SK-N-SH (cell line): ENCODE results near the gene STK32A.

Experiments
- JUND ChIP-seq: IDR thresholded peaks from 2 replicates; pipeline ENCODE4 v1.4.0; 2012
- RAD21 ChIP-seq: IDR thresholded peaks from 2 replicates; pipeline ENCODE4 v1.6.1; 2012; ENCODE audit warnings: mild to moderate bottlenecking, low read length
- SIN3A ChIP-seq: IDR thresholded peaks from 2 replicates; pipeline ENCODE4 v1.6.1; 2012; ENCODE audit warnings: low read depth, mild to moderate bottlenecking, low read length, moderate library complexity, borderline replicate concordance
- SMC3 ChIP-seq: IDR thresholded peaks from 2 replicates; pipeline ENCODE4 v1.6.1; 2012; ENCODE audit warnings: low read depth, low read length, improper control_type of control experiment
- TAF1 ChIP-seq: IDR thresholded peaks from 2 replicates; pipeline ENCODE4 v1.6.1; 2012; ENCODE audit warnings: low read depth, mild to moderate bottlenecking, low read length, moderate library complexity, borderline replicate concordance
- YY1 ChIP-seq: IDR thresholded peaks from 2 replicates; pipeline ENCODE4 v1.4.0; 2012; ENCODE audit warnings: low read depth, mild to moderate bottlenecking
- TF ChIP-seq, protein P1 (sequence below): fragments of 200-600 bp; sonication (generic); IDR thresholded peaks from 2 replicates; pipeline ENCODE4 v1.6.1; 2017; ENCODE audit warnings: antibody characterized with exemption, mild to moderate bottlenecking, moderate library complexity

DNA sequence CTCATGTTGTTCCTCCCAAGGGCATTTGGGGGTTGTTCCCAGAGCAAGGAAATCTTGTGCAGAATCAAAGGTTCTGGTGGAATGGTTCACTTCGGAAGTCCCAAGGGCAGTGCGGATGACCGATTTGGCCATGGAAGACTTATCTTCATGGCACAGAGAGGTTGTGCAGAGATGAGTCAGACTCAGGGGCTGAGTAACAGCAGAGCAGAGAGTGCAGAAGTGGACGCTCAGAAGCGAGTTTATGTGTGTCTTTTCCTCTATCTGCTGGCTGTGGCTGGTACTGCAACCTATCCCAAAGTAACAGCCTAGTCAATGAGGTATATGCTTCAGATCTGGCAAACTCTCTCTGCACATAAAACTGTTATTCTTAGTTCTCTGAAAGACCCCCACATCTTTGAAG is 157.0 kb downstream of the STK32A start:
- TF ChIP-seq, protein P1, sequence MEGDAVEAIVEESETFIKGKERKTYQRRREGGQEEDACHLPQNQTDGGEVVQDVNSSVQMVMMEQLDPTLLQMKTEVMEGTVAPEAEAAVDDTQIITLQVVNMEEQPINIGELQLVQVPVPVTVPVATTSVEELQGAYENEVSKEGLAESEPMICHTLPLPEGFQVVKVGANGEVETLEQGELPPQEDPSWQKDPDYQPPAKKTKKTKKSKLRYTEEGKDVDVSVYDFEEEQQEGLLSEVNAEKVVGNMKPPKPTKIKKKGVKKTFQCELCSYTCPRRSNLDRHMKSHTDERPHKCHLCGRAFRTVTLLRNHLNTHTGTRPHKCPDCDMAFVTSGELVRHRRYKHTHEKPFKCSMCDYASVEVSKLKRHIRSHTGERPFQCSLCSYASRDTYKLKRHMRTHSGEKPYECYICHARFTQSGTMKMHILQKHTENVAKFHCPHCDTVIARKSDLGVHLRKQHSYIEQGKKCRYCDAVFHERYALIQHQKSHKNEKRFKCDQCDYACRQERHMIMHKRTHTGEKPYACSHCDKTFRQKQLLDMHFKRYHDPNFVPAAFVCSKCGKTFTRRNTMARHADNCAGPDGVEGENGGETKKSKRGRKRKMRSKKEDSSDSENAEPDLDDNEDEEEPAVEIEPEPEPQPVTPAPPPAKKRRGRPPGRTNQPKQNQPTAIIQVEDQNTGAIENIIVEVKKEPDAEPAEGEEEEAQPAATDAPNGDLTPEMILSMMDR, result peak; percentile 59
- peak; percentile 52 for TF ChIP-seq SMC3
- peak; percentile 31; the same call in 1 of the 2 replicates for TF ChIP-seq JUND
- TF ChIP-seq YY1, result no peak
- no peak for TF ChIP-seq SIN3A
- TF ChIP-seq TAF1, result no peak
- TF ChIP-seq RAD21, result peak; percentile 76
